ENCODE measurements around the gene ISX. TPM values are rescaled to one million over a fixed set of nuclear protein-coding genes. Genes with fewer than 3 reads are reported as not detected.

ISX gene
- total RNA-seq, 4 donors from 2014 or later: not detected

DNA sequence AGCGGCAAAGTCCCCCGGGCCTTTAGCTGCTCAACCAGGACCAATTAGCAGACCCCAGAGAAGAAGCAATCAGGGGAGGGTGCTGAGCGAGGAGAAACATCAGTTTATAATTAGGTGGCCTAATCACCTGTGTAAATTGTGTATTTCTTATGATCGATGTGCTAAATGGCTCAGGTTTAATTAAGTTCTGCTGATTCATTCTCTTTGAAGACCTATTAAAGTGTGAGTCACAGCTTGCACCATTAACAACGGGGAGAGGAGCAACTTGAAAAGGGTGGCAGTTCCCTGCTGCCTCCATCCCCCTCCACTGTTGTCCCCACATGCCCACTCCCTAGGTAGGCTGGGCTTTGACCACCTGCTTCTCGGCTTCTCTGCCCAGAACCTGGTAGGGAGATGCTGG is 10.7 kb downstream of the ISX start:
- intact Hi-C loops (cut with DNase I): no loop called here
- Histone ChIP-seq H3K36me3 (no peaks in the 10 kb centered on the region), H3K27ac (no peak overlapping the region), H3K9me3 (no peaks in the 10 kb centered on the region), H3K4me1 (no peaks in the 10 kb centered on the region), H3K4me3 (no peak overlapping the region), H3K27me3 (peaks cover 0 to 9% (median 0%) of the 10 kb centered on the region in 4 donors)
- DNase-seq: no peak
- TF ChIP-seq POLR2A (IDR thresholded peaks at IDR 0.05): no peak
- TF ChIP-seq, protein P1, sequence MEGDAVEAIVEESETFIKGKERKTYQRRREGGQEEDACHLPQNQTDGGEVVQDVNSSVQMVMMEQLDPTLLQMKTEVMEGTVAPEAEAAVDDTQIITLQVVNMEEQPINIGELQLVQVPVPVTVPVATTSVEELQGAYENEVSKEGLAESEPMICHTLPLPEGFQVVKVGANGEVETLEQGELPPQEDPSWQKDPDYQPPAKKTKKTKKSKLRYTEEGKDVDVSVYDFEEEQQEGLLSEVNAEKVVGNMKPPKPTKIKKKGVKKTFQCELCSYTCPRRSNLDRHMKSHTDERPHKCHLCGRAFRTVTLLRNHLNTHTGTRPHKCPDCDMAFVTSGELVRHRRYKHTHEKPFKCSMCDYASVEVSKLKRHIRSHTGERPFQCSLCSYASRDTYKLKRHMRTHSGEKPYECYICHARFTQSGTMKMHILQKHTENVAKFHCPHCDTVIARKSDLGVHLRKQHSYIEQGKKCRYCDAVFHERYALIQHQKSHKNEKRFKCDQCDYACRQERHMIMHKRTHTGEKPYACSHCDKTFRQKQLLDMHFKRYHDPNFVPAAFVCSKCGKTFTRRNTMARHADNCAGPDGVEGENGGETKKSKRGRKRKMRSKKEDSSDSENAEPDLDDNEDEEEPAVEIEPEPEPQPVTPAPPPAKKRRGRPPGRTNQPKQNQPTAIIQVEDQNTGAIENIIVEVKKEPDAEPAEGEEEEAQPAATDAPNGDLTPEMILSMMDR (IDR thresholded peaks at IDR 0.05): no peak
- 53 to 62% methylated on average over 6 of the region's 6 CpGs for WGBS, 2 donors

DNA sequence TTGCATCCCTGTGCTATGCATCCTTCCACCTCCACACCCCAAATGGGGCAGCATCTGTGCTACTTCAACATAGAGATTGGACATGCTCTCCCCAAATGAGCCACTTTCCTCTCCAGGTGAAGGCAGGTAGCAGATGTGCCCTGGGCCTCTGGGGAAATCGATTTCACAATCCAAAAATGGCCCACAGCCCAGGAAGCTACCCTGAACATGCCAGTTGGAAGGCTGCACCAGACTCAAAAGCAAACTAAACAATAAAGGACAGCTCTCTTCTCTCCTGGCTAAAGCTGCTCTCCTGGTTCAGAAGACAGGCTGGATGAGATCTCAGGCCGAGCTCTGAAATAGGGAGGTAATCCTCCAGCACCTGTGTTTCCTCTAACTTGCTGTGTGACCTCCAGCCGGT is 19.7 kb downstream of the ISX start:
- WGBS, 2 donors: 25 to 68% methylated on average over 1 to 2 of the region's 3 CpGs
- H3K36me3 ChIP-seq: no peaks in the 10 kb centered on the region
- H3K27ac ChIP-seq: no peak overlapping the region
- TF ChIP-seq POLR2A (IDR thresholded peaks at IDR 0.05): no peak
- TF ChIP-seq, protein P1 (IDR thresholded peaks at IDR 0.05): no peak
- no peak overlapping the region for H3K4me3 ChIP-seq
- H3K9me3 ChIP-seq: no peaks in the 10 kb centered on the region
- H3K4me1 ChIP-seq: no peaks in the 10 kb centered on the region
- H3K27me3 ChIP-seq: peaks cover 0 to 10% (median 0%) of the 10 kb centered on the region in 4 donors
- no peak for DNase-seq
- intact Hi-C loops (cut with DNase I): no loop called here

DNA sequence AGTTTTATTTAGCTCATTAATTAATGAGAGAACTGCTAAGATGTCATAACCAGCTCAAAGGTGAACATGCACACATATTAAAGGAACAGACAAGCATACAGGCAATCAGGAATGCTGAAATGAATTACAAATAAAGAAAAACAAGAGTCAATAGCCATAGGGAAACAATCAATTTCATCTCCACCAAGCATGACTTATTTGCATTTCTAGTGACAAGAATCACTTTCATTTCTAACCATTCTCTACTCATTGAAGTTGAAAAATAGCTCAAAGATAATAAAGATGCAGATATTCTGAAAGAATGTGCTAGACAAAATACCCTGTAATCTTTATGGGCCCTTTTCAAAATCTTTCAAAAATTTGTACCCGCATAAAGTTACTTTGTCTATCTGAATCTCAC is 23.2 kb downstream of the ISX start:
- Histone ChIP-seq H3K27ac (no peak overlapping the region), H3K9me3 (no peaks in the 10 kb centered on the region), H3K4me1 (no peaks in the 10 kb centered on the region), H3K36me3 (no peaks in the 10 kb centered on the region), H3K27me3 (peaks cover 0 to 15% (median 0%) of the 10 kb centered on the region in 4 donors), H3K4me3 (no peak overlapping the region)
- TF ChIP-seq, protein P1 (IDR thresholded peaks at IDR 0.05): no peak
- no peak for TF ChIP-seq POLR2A (IDR thresholded peaks at IDR 0.05)
- WGBS, 2 donors: 91 to 100% methylated on average over 1 of the region's 1 CpG
- no peak for DNase-seq
- intact Hi-C loops (cut with DNase I): no loop called here

DNA sequence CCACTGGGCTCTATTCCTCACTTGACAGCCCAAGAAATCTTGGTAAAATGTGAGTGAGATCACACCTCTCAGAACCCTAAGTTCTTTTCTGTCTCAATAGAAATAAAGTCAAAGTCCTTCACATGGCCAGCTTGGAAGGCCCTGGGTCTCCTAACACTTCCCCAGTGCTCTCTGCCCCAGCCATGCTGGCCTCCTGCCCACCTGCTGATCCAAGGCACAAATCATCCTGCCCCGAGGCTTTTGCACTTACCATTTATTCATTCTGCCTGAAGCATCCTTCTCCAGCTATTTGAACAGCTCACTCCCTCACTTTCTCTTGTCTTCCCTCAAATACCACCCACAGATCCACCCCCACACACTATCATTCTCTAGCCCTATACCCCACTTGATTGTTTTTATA is 26.4 kb downstream of the ISX start:
- no peaks in the 10 kb centered on the region for H3K4me1 ChIP-seq
- no peak overlapping the region for H3K27ac ChIP-seq
- no peak overlapping the region for H3K4me3 ChIP-seq
- intact Hi-C loops (cut with DNase I): no loop called here
- 19 to 22% methylated on average over 1 of the region's 1 CpG for WGBS, 2 donors
- no peaks in the 10 kb centered on the region for H3K9me3 ChIP-seq
- H3K27me3 ChIP-seq: peaks cover 0 to 31% (median 0%) of the 10 kb centered on the region in 4 donors
- no peak for DNase-seq
- H3K36me3 ChIP-seq: no peaks in the 10 kb centered on the region
- no peak for TF ChIP-seq POLR2A (IDR thresholded peaks at IDR 0.05)
- TF ChIP-seq, protein P1 (IDR thresholded peaks at IDR 0.05): no peak

DNA sequence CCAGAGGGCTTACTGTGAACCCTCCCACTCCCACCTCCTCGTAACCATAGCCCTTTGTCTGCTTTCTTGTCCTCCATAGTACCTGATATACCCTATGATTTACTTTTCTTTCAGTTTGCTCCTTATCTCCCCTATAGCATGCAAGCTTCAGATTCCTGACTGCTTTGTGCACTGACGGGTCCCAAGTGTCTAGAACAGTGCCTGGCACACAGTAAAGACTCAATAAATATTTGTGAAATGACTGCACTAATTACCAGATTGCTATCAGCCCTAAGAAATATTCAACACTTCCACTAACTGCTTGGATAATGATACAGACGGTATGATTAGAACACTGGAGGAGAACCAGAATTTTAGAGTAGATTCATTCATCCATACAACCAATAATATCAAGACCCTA is 33.0 kb downstream of the ISX start:
- Histone ChIP-seq H3K4me3 (no peak overlapping the region), H3K9me3 (no peaks in the 10 kb centered on the region), H3K27me3 (peaks cover 0 to 48% (median 0%) of the 10 kb centered on the region in 4 donors), H3K36me3 (no peaks in the 10 kb centered on the region), H3K27ac (no peak overlapping the region), H3K4me1 (no peaks in the 10 kb centered on the region)
- DNase-seq: no peak
- no peak for TF ChIP-seq POLR2A (IDR thresholded peaks at IDR 0.05)
- TF ChIP-seq, protein P1 (IDR thresholded peaks at IDR 0.05): no peak
- intact Hi-C loops (cut with DNase I): no loop called here
- 37 to 52% methylated on average over 3 of the region's 3 CpGs for WGBS, 2 donors
